Activated T-cell treated with anti-CD3 and anti-CD28 coated beads for 1 hour (primary cell): ENCODE results near the gene CD22.

Experiments
- DNase-seq: peaks from one replicate; pipeline ENCODE4 v3.0.0-alpha.2; 2020; ENCODE audit warnings: low read depth

CD22 gene

DNA sequence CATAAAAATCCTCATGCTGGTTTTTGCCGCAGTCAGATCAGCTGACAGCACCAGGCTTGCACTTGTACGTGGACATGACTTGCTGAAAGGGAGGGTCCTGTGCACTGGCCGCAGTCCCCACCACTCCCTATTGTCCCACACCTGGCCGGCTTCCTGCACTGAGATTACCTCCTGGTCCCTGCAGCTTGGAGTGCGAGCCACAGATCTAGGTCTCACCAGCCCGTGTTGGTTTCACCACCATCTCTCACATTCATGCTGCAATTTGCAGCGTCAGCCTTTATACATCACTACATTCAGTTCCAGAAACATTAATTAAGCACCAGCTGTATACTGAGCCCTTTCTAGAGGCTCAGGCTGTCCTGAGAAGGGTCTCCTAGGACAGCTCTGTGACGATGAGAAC is 15.0 kb upstream of the CD22 start:
- no peak for DNase-seq

DNA sequence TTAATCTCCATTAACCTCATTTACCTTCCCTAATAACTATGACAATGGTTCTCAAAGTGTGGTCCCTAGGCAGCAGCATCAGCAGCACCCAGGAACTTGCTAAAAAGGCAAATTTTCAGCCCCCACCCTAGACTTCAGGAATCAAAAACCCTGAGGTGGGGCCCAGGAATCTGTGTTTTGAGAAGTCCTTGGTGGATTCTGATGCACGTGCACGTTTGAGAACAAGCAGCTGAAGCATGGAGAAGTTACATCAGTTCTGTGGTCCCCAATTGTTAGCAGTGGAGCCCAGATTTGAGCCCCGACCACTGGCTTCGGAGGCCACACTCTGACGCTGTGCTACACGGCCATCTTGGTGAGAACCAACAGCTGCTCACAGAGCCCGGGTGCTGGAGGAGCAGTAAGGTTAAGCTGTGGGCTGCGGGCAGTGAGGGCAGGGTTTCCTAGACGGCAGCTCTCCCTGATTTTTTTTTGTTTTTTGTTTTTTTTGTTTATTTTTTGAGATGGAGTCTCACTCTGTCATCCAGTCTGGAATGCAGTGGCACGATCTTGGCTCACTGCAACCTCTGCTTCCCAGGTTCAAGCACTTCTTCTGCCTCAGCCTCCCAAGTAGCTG is 14.0 kb upstream of the CD22 start:
- DNase-seq, result no peak

- no peak for DNase-seq
Observed at GRCh38 chr19:35315883-35316282, 13.1 kb upstream of the CD22 start.

GRCh38 chr19:35316560-35316959 is 12.4 kb upstream of the CD22 start:
- no peak for DNase-seq

DNA sequence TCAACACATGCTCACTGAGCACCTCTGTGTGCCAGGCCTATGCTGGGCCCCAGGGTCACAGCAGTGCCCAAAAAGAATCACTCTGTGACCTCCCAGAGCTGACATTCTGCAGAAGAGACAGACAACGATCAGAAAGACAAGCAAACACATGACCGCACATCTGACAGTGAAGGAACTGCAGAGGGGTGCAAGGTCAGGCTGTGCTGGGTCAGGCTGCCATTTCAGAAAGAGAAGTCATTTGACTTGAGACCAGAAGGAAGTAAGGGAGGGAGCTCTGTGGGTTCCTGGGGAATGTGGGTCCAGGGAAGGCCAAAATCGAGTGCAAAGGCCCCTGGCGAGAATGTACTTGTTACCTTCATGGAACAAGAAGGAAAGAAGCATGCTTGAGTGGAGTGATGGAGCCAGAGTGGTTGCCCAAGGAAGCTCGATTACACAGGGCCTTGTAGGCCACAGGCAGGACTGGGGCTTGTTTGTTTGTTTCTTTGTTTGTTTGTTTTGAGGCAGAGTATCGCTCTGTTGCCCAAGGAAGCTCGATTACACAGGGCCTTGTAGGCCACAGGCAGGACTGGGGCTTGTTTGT is 11.4 kb upstream of the CD22 start:
- no peak for DNase-seq

DNA sequence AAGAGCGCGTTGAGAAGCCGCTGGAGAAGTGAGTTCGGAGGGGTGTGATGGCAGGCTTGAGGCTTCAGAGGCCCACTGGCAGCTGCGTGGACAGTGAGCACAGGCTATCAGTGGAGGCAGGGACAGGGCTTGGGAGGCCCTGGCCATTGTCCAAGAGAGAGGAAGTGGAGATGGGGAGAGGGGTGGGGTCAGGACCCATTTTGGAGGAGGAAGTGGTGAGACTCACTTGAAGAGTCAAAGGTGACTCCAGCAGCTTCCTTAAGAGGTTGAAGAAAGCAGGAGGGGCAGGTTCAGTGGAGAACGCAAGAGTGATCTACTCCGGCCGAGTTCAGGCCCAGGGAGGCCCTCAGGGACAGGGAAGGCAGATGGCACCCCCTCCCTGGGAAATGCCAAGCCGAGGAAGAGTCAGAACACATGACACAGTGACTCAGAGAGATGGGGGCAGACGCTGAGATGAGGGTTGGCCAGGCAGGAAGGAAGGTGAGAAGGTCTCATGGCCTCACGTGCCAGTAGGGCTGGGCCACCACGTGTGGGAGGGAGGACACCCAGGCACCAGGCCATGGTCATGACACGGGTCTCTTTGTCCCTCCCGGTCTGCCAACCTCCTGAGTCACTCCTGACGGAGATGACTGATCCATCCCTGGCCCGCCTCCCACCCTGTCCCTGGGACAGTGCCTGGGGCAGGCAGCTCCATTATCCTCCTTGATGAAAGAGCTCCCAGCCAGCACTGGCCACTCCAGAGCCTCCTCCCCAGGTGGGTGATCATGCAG is 10.1 kb upstream of the CD22 start:
- DNase-seq, result no peak

DNA sequence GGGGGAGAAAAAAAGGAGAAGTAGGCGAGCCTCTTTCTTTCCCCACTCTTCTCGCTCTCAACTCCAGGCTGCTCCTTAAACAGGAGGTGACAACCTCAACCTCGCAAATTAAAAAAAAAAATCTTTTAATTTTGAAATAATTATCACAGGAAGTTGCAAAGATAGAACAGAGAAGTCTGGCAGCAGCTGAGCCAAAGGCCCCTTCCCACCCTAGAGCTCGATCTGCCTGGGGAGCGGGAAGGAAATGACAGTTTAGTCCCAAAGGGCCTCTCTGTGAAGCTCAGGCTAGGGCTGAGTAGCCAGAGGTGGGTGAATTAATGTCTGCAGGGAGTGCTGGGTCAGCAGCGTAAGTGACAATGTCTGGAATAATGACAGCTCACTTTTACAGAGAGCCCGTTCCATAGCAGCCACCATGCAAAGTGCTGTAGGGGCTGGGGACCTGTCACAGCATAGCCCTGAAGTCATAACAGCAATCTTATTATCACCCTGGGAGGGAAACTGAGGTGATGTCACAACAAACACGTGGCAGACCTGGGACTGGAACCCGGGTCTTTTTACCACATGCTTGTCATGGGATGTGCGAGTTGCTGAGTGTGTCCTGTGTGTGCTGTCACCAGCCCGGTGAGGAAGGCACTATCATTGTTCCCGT is 8.8 kb upstream of the CD22 start:
- DNase-seq, result no peak

DNA sequence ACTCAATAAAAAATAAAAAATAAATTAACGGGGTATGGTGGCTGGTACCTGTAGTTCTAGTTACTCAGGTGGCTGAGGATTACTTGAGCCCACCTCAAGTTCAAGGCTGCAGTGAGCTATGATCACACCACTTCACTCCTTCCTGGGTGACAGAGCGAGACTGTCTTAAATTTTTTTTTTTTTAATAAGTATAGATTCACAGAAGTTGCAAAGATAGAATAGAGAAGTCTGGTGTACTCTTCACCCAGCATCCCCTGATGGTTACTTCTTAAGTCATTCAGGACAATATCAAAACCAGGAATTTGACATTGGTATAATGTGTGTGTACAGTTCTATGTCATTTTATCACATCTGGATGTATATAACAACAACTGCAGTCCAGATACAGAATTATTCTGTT is 7.7 kb upstream of the CD22 start:
- DNase-seq, result no peak

DNA sequence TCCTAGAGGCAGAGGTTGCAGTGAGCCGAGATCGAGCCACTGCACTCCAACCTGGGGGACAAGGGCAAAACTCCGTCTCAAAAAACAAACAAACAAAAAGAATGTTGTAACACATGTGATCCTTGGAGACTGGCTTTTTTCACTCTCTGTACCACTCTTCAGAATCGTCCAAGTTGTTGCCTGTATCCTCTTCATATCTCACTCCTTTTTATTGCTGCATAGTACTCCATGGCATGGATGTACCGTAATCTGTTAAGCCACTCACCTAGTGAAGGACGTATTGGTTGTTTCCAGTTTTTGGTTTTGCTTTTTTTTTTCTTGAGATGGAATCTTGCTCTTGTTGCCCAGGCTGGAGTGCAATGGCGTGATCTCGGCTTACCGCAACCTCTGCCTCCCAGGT is 7.0 kb upstream of the CD22 start:
- DNase-seq, result no peak

DNA sequence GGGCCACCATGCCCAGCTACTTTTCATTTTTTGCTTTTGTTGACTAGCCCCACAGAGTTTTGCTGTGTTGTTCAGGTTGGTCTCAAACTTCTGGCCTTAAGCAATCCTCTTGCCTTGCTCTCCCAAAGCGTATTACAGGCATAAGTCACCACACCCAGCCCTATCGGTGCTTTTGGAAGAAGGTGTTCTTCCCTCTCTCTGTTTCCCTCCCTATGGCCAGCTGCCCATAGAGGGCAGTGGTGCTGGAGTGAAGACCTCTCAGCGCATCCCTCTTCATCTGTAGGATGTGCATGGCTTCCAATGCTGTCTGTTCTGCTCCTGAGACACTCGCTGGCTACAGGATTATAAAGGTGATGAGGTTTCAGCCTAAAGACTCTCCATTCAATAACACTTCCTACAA is 1.3 kb upstream of the CD22 start:
- DNase-seq, result no peak

DNA sequence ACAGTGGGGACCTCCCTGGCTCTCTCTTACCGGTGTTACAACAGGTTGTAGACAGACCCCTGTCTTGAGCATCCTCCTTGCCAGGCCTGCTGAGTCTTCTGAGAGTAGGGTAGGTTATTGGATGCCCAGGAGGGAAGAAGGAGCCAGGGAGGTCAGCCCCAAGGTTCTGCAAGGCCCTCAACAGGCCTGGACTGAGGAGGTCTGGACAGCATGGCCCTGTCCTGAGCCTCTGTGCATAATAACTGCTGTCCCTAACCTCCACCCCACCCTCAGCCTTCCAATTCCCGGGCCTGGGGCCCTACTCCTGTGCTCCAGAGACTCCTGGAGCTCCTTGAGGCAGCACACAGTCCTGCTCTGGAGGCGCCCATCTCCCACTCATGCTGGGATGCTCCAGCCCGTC is 336 bp downstream of the CD22 start:
- no peak for DNase-seq

GRCh38 chr19:35330475-35330874 is 1.5 kb downstream of the CD22 start:
- DNase-seq, result no peak

DNA sequence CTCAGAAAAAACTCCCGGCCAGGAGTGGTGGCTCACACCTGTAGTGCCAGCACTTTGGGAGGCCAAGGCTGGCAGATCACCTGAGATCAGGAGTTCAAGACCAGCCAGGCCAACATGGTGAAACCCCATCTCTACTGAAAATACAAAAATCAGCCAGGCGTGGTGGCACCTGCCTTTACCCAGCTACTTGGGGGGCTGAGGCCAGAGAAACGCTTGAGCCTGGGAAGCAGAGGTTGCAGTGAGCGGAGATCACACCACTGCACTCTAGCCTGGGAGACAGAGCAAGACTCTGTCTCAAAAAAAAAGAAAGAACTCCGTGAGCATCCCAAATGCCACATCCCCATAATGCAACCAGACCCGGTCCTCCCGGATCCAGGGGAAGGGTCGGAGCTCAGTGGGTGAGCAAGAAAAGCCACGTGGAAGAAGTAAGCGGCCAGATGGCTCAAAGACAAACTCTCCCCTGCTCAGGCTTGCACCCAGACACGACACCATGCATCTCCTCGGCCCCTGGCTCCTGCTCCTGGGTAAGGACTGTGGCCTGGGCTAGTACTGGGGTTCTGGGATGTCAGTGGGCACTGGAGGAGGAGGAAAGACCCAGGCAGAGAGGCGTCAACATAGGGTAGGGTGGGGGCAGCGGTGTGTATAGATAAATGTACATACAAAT is 2.7 kb downstream of the CD22 start:
- DNase-seq, result no peak

GRCh38 chr19:35332817-35333216 is 3.8 kb downstream of the CD22 start:
- no peak for DNase-seq

DNA sequence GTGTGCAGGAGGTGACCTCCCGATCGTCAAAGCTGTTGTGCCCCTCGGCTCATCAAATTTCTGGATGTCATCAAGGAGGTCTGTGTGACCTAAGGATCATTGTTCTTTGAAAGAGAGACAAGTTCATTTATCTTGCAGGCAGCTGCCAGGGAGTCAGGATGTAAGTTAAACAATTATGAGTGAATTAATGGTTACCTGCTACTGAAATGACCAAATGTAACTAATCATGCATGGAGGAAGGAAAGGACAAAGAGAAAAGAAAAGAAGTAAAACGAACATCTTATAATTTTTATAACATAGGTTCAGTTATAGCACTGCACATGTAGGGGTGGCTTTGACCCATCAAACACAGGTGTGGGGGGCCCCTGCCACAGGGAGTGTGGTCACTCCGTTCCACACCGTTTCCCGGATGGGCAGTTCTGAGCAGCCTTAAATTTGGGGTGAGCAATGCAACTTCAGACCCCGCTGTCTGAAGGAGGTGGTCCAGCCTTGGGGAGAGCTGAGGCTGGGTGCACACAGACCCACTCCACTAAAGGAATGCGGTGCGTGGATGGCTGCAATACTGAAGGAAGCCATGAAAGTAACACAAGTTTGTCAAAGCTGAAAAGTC is 5.3 kb downstream of the CD22 start:
- DNase-seq, result no peak

DNA sequence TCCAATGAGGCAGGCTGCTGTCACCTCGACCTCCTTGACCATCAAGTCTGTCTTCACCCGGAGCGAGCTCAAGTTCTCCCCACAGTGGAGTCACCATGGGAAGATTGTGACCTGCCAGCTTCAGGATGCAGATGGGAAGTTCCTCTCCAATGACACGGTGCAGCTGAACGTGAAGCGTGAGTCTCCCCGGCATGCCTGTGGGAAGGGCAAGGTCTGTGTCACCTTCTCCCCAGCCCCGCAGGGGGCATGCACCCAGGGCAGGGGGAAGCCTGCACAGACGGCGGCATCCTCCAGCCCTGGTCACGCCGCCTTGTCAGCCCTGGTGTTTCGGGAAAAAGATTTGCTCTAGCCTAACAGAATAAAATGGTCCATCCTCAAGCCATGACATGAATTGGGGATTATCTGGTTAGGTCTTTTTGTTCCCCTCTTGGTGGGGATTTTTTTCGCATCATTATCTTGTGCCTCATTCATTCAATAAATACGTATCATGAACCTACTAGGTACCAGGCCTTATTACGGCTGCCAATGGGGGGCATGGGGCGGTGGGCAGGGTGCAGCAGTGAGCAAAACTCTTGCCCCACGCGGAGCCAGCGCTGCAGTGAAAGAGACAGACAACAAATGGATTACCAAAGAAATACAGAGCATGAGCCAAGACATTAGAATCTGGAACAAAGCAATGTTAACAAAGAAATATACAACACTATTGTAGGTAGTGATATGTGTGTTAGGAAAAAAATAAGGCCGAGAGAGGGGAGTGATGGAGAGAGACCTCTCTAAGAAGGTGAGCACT is 7.4 kb downstream of the CD22 start:
- no peak for DNase-seq

GRCh38 chr19:35337097-35337983 is 8.4 kb downstream of the CD22 start:
- DNase-seq, result no peak

GRCh38 chr19:35337984-35338296 is 9.0 kb downstream of the CD22 start:
- no peak for DNase-seq

DNA sequence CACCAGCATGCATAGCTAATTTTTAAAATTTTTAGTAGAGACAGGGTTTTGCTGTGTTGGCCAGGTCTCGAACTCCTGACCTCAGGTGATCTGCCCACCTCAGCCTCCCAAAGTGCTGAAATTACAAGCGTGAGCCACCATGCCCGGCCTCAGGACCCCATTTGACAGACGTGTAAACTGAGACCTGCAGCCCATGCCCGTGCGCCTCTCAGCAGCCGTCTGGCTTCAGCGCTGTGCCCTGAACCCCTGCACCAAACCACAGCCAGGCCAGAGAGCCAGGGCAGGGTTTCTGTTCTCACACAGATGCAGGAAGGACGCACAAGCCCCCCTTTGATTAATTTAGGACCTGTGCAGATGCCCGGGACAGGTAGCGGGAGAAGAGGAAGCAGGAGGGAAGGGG is 11.4 kb downstream of the CD22 start:
- no peak for DNase-seq

- no peak for DNase-seq
Observed at GRCh38 chr19:35341006-35341405, 12.0 kb downstream of the CD22 start.
